ENCODE data around the gene ROBO1.

The ROBO1 gene

DNA sequence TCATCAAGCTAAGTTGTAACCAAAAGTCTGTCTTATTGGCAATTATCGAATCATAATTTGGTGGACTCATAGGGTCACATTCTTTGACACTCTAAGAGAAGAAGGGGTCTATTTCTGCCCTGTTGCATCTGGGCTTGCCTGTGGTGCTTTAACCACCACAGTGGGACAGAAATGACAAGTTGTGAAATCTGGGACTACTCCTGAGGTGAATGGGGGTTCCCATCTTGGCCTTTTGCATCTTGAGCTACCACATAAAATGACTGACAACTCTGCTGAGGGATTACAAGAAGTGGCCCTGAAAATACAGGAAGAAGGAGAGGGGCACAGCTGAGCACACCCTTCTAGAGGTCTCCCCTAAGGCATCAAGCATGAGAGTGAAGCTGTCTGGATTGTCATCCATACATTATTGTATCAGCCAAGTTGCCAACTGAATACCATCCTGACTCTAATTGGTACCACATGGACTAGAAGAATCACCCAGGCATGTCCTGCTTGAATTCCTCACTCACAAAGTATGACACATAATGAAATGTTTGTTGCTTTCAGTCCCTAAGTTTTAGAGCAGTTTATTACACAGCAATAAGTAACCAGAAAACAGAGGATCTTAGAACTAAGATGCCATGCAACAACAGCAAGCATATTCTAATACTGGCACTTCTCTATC lies 306.5 kb downstream of the ROBO1 start:
- DNase-seq (ENCODE audit: low read depth): no peak

DNA sequence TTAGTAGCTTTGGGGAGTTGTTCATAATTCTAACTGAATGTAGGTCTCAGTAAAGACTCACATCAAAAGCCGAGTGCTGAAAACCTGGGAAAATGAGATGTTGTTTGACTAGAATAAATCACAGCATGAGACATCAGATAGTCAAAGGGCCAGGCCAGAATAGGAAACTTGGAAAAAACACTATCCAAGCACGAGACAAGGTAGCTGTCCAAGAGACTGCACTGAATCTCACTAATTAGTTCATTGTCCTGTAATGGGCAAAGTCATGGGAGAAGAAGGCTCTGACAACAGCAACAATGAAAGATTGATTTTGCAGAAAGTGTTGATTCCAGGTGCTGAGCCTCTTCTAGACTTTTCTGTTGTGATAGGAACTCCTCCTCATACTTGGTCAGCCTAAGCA lies 314.2 kb downstream of the ROBO1 start:
- DNase-seq (ENCODE audit: low read depth): no peak

GRCh38 chr3:79436387-79436786 lies 331.4 kb downstream of the ROBO1 start:
- no peak for DNase-seq (ENCODE audit: low read depth)

- no peak for DNase-seq (ENCODE audit: low read depth)
Measured at GRCh38 chr3:79427081-79427480, 340.7 kb downstream of the ROBO1 start.

- DNase-seq (ENCODE audit: low read depth): no peak
Measured at GRCh38 chr3:79424811-79425210, 343.0 kb downstream of the ROBO1 start.

DNA sequence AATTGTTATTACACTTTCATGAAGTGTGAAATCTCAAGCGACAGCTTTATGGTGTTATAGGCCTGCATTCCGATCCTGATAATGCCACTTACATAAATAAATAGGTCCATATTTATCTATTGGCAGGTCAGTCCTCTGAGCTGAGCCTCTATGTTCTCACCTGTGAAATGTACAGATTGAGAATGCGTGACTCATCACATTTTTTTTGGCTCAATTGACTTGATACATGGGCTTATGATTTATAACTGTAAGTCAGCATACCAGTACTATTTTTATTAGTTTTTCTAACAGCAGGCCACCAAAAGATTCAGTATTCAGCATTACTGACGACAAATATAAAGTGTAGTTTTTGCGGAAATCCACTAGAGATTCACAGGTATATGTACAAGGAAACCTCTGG lies 344.4 kb downstream of the ROBO1 start:
- DNase-seq (ENCODE audit: low read depth): no peak

DNA sequence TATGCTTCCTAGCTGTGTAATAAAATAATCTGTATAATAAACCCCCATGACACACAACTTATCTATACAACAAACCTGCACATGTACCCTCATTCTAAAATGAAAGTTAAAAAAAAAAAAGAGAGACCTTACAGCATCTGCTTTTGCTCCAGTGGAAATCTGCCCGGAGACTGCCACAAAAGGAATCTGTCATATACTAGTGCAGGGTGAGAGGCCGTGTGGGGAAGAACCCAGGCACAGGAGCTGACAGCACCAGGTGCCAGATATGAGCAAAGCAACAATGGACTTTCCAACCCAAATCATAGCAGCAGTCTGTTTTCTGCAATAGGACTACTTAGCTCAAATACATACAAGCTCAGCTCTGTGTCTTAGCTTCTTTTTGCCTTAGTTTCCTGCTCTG lies 346.5 kb downstream of the ROBO1 start:
- DNase-seq (ENCODE audit: low read depth): no peak

GRCh38 chr3:79418855-79419621 lies 348.8 kb downstream of the ROBO1 start:
- DNase-seq (ENCODE audit: low read depth): no peak

DNA sequence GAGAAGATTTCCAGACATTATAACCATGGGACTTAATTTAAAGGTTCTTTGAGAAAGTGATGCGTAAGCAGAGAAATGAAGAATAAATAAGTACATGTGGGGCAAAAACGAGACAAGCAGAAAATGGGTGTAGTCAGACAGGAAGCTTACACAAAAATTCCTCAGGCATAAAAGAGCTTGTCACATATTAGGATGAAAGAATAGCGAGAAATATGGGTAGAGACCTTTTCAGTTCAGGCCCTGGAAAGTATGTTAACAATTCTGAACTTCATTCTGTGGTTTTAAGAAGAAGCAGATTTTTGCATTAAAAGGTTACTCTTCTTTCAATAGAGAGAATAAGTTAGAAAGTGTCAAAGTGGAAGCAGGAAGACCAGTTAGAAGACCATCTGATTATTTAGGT lies 352.4 kb downstream of the ROBO1 start:
- DNase-seq (ENCODE audit: low read depth): no peak

DNA sequence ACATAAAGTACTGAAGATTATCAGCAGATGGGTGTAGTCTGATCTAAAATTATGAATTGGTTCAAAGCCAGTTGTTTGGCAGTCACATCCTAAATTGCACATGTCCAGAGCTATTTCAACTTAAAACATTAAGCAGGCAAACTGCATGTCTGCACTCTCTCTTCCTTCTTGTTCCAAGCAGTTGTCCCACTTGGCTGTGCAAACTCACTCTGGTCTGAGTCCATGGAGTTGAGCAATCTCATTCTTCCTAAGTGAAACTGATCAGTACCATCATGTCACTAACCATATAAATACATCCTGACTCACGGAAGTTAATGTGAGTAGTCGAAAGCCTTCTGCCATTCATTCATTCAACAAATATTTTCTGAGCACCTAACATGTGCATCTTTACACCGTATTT lies 353.0 kb downstream of the ROBO1 start:
- no peak for DNase-seq (ENCODE audit: low read depth)

DNA sequence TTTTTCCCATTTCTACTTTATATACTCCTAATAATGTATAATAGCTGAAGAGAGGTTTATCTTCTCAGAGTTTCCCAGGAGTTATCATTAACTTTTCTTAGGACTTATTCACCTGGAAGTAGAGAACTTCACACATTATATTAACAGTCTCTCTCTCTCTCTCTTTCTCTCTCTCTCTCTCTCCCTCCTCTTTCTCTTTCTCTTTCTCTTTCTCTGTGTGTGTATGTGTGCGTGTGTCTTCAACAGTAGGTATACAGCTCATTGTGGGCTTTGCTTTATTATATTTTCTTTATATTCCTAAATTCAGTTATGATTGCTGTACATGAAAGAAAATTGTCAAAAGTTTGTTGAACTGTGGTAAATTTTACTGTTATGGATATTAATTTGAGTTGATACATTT lies 353.8 kb downstream of the ROBO1 start:
- no peak for DNase-seq (ENCODE audit: low read depth)

DNA sequence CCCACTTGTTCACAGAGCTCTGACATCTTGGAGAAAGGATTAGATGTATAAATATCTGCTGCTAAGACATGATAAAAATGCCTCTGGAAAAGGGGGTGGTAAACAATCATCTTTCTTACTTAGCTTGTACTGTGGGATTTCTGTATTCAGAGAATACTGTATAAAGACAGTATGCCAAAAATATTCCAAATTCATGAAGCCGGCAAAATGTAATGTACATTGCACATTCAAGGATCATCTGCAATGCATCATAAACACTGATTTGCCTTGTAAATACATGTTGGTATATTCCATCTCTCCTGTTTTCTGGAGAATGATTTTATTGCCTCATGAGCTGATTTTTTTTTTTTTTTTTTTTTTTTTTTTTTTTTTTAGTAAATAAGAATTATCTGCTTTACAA lies 355.3 kb downstream of the ROBO1 start:
- no peak for DNase-seq (ENCODE audit: low read depth)

DNA sequence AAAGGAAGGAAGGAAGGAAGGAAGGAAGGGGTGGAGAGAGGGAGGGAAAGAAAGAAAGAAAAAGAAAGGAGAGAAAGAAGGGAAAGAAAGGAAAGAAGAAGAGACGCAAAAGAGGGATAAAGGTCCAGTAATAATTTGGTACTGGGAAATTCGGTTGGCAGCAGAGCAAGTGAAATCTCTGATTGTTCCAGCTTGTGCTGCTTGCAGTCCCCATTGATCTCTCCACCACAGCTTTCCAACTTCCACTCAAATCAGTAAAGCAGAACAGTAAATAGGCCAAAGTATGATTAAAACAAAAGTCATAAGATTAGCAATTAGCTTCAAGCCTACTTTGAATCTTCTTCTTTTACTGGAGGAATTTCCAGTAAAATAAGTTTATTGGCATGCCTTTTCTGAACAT lies 357.2 kb downstream of the ROBO1 start:
- DNase-seq (ENCODE audit: low read depth): no peak

DNA sequence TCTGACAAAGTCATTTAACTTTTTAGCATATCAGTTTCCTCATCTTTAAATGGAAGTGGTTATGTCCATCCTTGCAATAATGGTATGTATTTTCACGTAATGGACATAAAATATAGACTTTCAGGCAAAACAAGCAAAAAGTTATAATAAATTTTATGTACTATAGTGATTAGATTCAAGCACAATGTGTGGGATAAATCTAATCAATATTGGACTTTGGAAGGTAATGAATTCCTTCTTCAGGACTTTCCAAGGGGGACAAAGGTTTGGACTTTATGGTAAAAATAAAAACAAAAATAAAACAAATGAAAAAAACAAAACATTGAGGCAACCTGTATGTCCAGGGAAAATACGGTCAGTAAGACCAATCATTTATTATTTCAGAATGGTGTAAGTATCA lies 357.7 kb downstream of the ROBO1 start:
- no peak for DNase-seq (ENCODE audit: low read depth)

DNA sequence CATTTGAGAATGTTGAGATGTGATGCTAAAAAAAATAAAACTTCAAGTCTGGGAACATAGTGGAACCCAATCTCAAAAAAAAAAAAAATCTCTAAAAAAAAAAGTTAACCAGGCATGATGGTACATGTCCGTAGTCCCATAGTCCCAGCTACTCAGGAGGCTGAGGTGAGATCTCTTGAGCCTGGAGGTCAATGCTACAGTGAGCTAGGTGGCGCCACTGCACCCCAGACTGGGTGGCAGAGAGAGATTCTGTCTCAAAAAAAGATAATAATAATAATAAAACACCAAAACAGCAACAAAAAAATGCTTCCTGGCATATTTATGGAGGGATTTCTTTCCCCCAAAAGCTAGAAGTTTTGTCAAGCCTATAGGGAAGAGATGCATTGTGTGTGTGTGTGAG lies 361.6 kb downstream of the ROBO1 start:
- DNase-seq (ENCODE audit: low read depth): no peak

DNA sequence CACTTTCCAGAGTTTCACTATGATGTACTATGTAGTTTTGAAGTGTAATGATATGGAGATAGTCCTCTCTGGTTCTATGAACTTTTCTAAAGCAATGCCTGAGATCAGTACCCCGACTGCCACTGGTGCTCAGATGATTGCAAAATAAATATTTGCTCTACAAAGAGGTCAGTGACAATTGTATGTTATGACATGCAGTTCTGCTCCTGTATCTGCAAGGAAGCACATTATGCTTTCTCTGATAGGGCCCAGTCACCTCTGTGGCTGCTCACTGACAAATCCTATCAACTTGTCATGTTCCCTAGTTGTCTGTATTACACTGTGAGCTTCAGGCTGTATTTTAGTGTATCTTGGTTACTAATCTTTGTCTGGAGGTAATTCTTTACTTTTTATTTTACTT lies 362.6 kb downstream of the ROBO1 start:
- no peak for DNase-seq (ENCODE audit: low read depth)

DNA sequence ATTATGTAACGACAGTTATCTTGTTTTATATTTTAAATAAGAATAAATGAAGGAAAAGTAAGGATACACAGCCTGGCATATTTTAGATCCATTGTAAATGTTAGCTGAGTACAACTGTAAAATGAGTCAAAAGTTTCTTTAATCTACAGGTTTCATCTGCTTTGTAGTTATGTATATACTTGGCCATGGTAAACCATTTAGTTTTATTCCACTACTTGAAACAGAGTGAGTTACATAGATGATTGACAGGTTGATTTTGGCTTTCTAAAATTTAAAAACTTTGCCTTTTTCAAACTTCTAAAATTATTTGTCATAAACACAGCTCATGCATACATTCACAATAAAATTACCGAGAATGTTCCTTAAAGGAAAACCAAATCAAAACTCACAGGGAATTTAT lies 371.2 kb downstream of the ROBO1 start:
- no peak for DNase-seq (ENCODE audit: low read depth)

DNA sequence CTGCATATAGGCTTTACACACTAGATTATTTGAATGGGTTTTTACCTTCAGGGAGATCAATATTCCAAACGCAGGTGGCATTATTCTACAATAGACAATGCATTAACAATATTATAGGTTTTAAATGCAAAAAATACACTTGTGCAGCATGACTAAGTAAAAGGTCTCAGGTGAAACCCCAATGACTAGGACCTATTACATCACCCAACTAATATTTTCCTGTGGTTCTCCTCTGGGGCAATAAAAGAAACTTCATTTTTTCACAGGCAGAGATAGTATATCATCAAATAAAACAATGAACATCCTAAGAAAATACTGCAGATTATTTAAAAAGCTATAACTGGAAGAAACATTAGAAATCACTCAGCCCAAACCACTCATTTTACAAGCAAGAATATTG lies 375.3 kb downstream of the ROBO1 start:
- DNase-seq (ENCODE audit: low read depth): no peak

GRCh38 chr3:79390352-79390751 lies 377.4 kb downstream of the ROBO1 start:
- DNase-seq (ENCODE audit: low read depth): no peak

- DNase-seq (ENCODE audit: low read depth): no peak
Measured at GRCh38 chr3:79385211-79385610, 382.6 kb downstream of the ROBO1 start.

- no peak for DNase-seq (ENCODE audit: low read depth)
Measured at GRCh38 chr3:79383402-79384012, 384.3 kb downstream of the ROBO1 start.

GRCh38 chr3:79380581-79380980 lies 387.2 kb downstream of the ROBO1 start:
- no peak for DNase-seq (ENCODE audit: low read depth)

DNA sequence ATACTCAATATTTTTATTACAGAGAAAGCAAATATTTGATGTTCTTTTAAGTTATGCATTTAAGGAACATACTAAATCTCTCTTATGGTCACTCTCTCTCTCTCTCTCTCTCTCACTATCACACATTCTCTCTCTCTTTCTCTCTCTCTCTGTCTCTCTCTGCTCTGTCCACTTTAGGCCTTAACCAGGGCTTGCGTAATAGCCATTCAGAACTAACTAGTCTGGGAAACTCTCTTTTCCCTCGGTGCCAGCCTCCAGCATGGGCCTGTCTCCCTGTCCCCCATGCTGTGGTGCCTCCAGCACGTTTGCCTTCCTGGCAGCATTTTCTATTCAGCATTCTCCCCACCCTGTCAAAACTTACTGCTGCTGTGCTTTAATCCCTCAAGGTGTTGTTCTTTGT lies 389.7 kb downstream of the ROBO1 start:
- DNase-seq (ENCODE audit: low read depth): no peak

DNA sequence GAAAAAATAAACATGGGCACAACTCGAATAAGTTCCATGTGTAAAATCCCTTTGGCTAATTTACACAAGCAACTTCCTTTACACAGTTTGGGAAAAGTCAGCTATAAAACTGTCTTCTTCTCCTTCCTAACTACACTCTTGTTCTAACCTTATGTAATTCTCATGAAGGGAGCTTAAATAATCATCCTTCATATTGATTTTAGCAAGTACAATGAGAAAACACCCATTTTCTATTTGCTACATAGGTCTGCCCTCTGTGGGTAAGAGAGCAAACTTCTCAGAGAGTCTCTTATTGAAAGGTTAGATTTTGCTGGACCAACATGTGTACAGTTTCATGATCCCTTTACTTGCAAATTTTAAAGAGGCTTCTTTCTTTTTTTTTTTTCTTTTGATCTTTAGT lies 398.5 kb downstream of the ROBO1 start:
- no peak for DNase-seq (ENCODE audit: low read depth)

Measured in CMK (cell line).